Testis (tissue), 2 donors: ENCODE results near the gene WNK2.

Experiments used
- POLR2A ChIP-seq: fragments of 450-650 bp; IDR thresholded peaks from one replicate; pipeline ENCODE4 v1.6.1; 2017; ENCODE audit warnings: antibody characterized with exemption, mild to moderate bottlenecking, moderate library complexity
- TF ChIP-seq, protein P1 (sequence below), 3 experiments: fragments of 450-650 bp in 2 of 3; fragments of 200-600 bp in 1 of 3; sonication (generic) in 1 of 3; IDR thresholded peaks; one replicate each; pipeline ENCODE4 v1.5.1; 2016 to 2019; ENCODE audit warnings: antibody characterized with exemption in 3 of 3, mild to moderate bottlenecking in 2 of 3, moderate library complexity in 1 of 3

DNA sequence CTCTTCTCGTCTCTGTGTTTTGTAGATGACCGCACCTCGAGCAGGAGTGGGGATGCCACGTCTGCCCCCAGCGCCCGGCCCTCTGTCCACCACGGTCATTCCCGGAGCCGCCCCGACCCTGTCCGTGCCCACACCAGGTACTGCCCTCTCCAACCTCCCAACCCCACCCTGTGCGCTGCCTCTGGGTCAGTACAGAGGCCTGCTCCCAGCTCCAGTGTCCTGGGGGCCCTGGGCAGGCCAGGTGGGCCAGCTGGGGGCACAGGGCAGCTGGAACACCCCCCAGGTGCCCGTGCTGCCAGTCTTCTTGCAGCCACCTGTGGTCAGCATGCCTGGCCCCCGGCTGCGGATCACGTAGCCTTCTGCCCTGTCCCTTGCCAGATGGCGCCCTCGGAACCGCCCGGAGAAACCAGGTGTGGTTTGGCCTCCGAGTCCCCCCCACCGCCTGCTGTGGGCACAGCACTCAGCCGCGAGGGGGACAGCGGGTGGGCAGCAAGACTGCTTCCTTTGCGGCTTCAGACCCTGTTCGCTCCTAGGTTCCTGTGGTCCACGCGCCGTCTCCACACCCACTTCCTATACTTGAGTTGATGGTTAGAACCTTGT, 133.7 kb downstream of the WNK2 start:
- TF ChIP-seq, protein P1, sequence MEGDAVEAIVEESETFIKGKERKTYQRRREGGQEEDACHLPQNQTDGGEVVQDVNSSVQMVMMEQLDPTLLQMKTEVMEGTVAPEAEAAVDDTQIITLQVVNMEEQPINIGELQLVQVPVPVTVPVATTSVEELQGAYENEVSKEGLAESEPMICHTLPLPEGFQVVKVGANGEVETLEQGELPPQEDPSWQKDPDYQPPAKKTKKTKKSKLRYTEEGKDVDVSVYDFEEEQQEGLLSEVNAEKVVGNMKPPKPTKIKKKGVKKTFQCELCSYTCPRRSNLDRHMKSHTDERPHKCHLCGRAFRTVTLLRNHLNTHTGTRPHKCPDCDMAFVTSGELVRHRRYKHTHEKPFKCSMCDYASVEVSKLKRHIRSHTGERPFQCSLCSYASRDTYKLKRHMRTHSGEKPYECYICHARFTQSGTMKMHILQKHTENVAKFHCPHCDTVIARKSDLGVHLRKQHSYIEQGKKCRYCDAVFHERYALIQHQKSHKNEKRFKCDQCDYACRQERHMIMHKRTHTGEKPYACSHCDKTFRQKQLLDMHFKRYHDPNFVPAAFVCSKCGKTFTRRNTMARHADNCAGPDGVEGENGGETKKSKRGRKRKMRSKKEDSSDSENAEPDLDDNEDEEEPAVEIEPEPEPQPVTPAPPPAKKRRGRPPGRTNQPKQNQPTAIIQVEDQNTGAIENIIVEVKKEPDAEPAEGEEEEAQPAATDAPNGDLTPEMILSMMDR (IDR thresholded peaks at IDR 0.05): no peak
- TF ChIP-seq POLR2A: no peak
